A549 (cell line): ENCODE results near the gene ADAMTS2.

Experiments used
- CBX8 ChIP-seq: fragments of 200-600 bp; sonication (generic); IDR thresholded peaks from 2 replicates; pipeline ENCODE4 v1.6.1; 2016
- CTCF ChIP-seq: fragments of >200 bp; sonication (Bioruptor Twin); formaldehyde crosslinking; IDR thresholded peaks from 3 replicates; pipeline ENCODE4 v1.5.1; 2016
- EP300 ChIP-seq, 2 experiments: fragments of >200 bp; sonication (Bioruptor Twin); formaldehyde crosslinking; IDR thresholded peaks; 2 replicates in 1 of 2; 3 replicates in 1 of 2; pipeline ENCODE4 v1.6.1; 2016 to 2017
- ESRRA ChIP-seq: fragments of 150-350 bp; IDR thresholded peaks from 2 replicates; pipeline ENCODE4 v1.6.1; 2014; ENCODE audit warnings: mild to moderate bottlenecking, low read length, borderline replicate concordance
- FOSL2 ChIP-seq, 2 experiments: fragments of 450-650 bp in 1 of 2; fragments of >200 bp in 1 of 2; sonication (Bioruptor Twin) in 1 of 2; formaldehyde crosslinking; IDR thresholded peaks; 2 replicates each; pipeline versions ENCODE4 v1.5.0 to v1.6.1; 2016 to 2020; ENCODE audit warnings: mild to moderate bottlenecking in 1 of 2, moderate library complexity in 1 of 2
- HDAC2 ChIP-seq: fragments of 200-600 bp; sonication (generic); IDR thresholded peaks from 2 replicates; pipeline ENCODE4 v1.6.1; 2016
- KDM1A ChIP-seq: fragments of 200-600 bp; sonication (generic); IDR thresholded peaks from 2 replicates; pipeline ENCODE4 v1.6.1; 2016; ENCODE audit warnings: low read depth, mild to moderate bottlenecking
- MAX ChIP-seq: IDR thresholded peaks from 2 replicates; pipeline ENCODE4 v1.6.1; 2012
- PHF8 ChIP-seq: fragments of 200-600 bp; sonication (generic); IDR thresholded peaks from 2 replicates; pipeline ENCODE4 v1.6.1; 2016; ENCODE audit warnings: low read depth, mild to moderate bottlenecking, antibody characterized with exemption, moderate library complexity, borderline replicate concordance
- POLR2A ChIP-seq: IDR thresholded peaks from 2 replicates; pipeline ENCODE4 v1.6.1; 2012; ENCODE audit warnings: mild to moderate bottlenecking, low read length
- RAD21 ChIP-seq, 2 experiments: fragments of >200 bp in 1 of 2; sonication (Bioruptor Twin) in 1 of 2; formaldehyde crosslinking in 1 of 2; IDR thresholded peaks in 1 of 2; conservative IDR thresholded peaks in 1 of 2; 2 replicates in 1 of 2; 3 replicates in 1 of 2; pipeline ENCODE4 v1.6.1; 2012 to 2018; ENCODE audit warnings: inconsistent platforms in 1 of 2
- RARB ChIP-seq: fragments of 250-450 bp; sonication (Bioruptor Pico); IDR thresholded peaks from 2 replicates; pipeline ENCODE4 v1.8.0; 2021; ENCODE audit warnings: mild to moderate bottlenecking, moderate library complexity
- SMC3 ChIP-seq: fragments of >200 bp; sonication (Bioruptor Twin); formaldehyde crosslinking; IDR thresholded peaks from 3 replicates; pipeline ENCODE4 v1.6.1; 2018; ENCODE audit warnings: inconsistent platforms
- ZFP36 ChIP-seq: fragments of 450-650 bp; IDR thresholded peaks from 2 replicates; pipeline ENCODE4 v1.6.1; 2014; ENCODE audit warnings: borderline replicate concordance; ENCODE audit not compliant: partially characterized antibody

- TF ChIP-seq CTCF (no peak), RAD21 (conservative IDR thresholded peaks at IDR 0.05 in 1 of 2, IDR thresholded peaks at IDR 0.05 in 1 of 2) (no peak), ESRRA (no peak), CBX8 (no peak), FOSL2 (IDR thresholded peaks at IDR 0.05) (no peak), FOSL2 (CRISPR knock-in tag; IDR thresholded peaks at IDR 0.05) (no peak), RARB (CRISPR knock-in tag) (no peak), POLR2A (no peak), EP300 (IDR thresholded peaks at IDR 0.05) (no peak), KDM1A (no peak), HDAC2 (no peak), MAX (no peak), ZFP36 (no peak), PHF8 (no peak), SMC3 (no peak)
These were observed 107.3 kb downstream of the ADAMTS2 start for GRCh38 chr5:179237770-179238627.
